SU-DHL-6 (cell line): ENCODE data around the gene GFER.

ENCODE experiments used
- EZH2phosphoT487 ChIP-seq: fragments of 200-600 bp; sonication (generic), shearing (Covaris generic); conservative IDR thresholded peaks from 2 replicates; pipeline ENCODE4 v1.6.1; 2018; ENCODE audit warnings: mild to moderate bottlenecking, antibody characterized with exemption, low read length, moderate library complexity, mixed read lengths
- TF ChIP-seq, protein P1 (sequence below): fragments of 200-600 bp; sonication (generic); IDR thresholded peaks from one replicate; pipeline ENCODE4 v1.5.1; 2017; ENCODE audit warnings: antibody characterized with exemption, mild to moderate bottlenecking, low read length, moderate library complexity; ENCODE audit not compliant: insufficient read depth, poor library complexity, severe bottlenecking

GRCh38 chr16:2030036-2030435 lies 46.0 kb downstream of the GFER start:
- TF ChIP-seq, protein P1, sequence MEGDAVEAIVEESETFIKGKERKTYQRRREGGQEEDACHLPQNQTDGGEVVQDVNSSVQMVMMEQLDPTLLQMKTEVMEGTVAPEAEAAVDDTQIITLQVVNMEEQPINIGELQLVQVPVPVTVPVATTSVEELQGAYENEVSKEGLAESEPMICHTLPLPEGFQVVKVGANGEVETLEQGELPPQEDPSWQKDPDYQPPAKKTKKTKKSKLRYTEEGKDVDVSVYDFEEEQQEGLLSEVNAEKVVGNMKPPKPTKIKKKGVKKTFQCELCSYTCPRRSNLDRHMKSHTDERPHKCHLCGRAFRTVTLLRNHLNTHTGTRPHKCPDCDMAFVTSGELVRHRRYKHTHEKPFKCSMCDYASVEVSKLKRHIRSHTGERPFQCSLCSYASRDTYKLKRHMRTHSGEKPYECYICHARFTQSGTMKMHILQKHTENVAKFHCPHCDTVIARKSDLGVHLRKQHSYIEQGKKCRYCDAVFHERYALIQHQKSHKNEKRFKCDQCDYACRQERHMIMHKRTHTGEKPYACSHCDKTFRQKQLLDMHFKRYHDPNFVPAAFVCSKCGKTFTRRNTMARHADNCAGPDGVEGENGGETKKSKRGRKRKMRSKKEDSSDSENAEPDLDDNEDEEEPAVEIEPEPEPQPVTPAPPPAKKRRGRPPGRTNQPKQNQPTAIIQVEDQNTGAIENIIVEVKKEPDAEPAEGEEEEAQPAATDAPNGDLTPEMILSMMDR, result no peak
- no peak for TF ChIP-seq EZH2phosphoT487
